ENCODE data around the gene THRB. TPM values are rescaled to one million over a fixed set of nuclear protein-coding genes. Genes with fewer than 3 reads are reported as not detected.
"Not testable (repeated sequence)": the region's sequence is repeated elsewhere in the genome, so short reads cannot be mapped to it uniquely, and the experiment has no call there.

The THRB gene
- total RNA-seq, 8 experiments from 2014 or later, result 0.42 to 26.4 (median 3.3) TPM

GRCh38 chr3:24400450-24400849, 94.2 kb downstream of the THRB start:
- Histone ChIP-seq H3K4me3 (no peak overlapping the region), H3K4me1 (replicated peaks in 1 of 2) (peaks cover 0 to 9% of the 10 kb centered on the region in 2 donors), H3K27ac (no peak overlapping the region)
- no peak for ATAC-seq (replicated peaks in 6 of 8)
- whole genome bisulfite sequencing, 10 experiments, result 25 to 100% (median 77%) methylated on average over 1 to 4 of the region's 4 CpGs
- in situ Hi-C loops (cut with MboI; ENCODE audit: low pct_unique_long_range_greater_than_20kb in 2 of 9, low sequenced_read_pairs in 9 of 9, unreplicated experiment in 9 of 9), result no loop called here

- no peak for ATAC-seq (replicated peaks in 6 of 8)
- H3K27ac ChIP-seq, result no peak overlapping the region
- WGBS, 10 experiments, result 11 to 94% (median 73%) methylated on average over 1 to 2 of the region's 2 CpGs; no CpG with 5 or more reads in 2 of the 10 experiments
- no peak overlapping the region for H3K4me3 ChIP-seq
- in situ Hi-C loops (cut with MboI; ENCODE audit: low pct_unique_long_range_greater_than_20kb in 2 of 9, low sequenced_read_pairs in 9 of 9, unreplicated experiment in 9 of 9), result no loop called here
- H3K4me1 ChIP-seq (replicated peaks in 1 of 2), result peaks cover 0 to 9% of the 10 kb centered on the region in 2 donors
Measured at GRCh38 chr3:24400015-24400414, 94.6 kb downstream of the THRB start.

- in situ Hi-C loops (cut with MboI; ENCODE audit: low pct_unique_long_range_greater_than_20kb in 2 of 9, low sequenced_read_pairs in 9 of 9, unreplicated experiment in 9 of 9), result no loop called here
- ATAC-seq (replicated peaks in 6 of 8), result no peak
- Histone ChIP-seq H3K4me1 (replicated peaks in 1 of 2) (peaks cover 0 to 9% of the 10 kb centered on the region in 2 donors), H3K4me3 (no peak overlapping the region), H3K27ac (no peak overlapping the region)
- WGBS, 10 experiments, result 61 to 100% (median 92%) methylated on average over 1 to 3 of the region's 3 CpGs
Measured at GRCh38 chr3:24399614-24400013, 95.0 kb downstream of the THRB start.

GRCh38 chr3:24398712-24399111, 95.9 kb downstream of the THRB start:
- in situ Hi-C loops (cut with MboI; ENCODE audit: low pct_unique_long_range_greater_than_20kb in 2 of 9, low sequenced_read_pairs in 9 of 9, unreplicated experiment in 9 of 9); H3K27ac ChIP-seq; H3K4me3 ChIP-seq; ATAC-seq (replicated peaks in 6 of 8); H3K4me1 ChIP-seq (replicated peaks in 1 of 2): not testable (repeated sequence)
- WGBS, 10 experiments, result no CpG with 5 or more reads among the region's 5 CpGs

GRCh38 chr3:24396338-24396737, 98.3 kb downstream of the THRB start:
- in situ Hi-C loops (cut with MboI; ENCODE audit: low pct_unique_long_range_greater_than_20kb in 2 of 9, low sequenced_read_pairs in 9 of 9, unreplicated experiment in 9 of 9), result no loop called here
- no peak for ATAC-seq (replicated peaks in 6 of 8)
- peaks cover 0 to 5% of the 10 kb centered on the region in 2 donors for H3K4me1 ChIP-seq (replicated peaks in 1 of 2)
- no peak overlapping the region for H3K27ac ChIP-seq
- no peak overlapping the region for H3K4me3 ChIP-seq
- WGBS, 10 experiments, result 0 to 100% (median 64%) methylated on average over 1 to 4 of the region's 4 CpGs; no CpG with 5 or more reads in 1 of the 10 experiments

- no peak for ATAC-seq (replicated peaks in 6 of 8)
- WGBS, 10 experiments, result 33 to 100% (median 80%) methylated on average over 1 to 2 of the region's 2 CpGs; no CpG with 5 or more reads in 3 of the 10 experiments
- no peak overlapping the region for H3K4me3 ChIP-seq
- in situ Hi-C loops (cut with MboI; ENCODE audit: low pct_unique_long_range_greater_than_20kb in 2 of 9, low sequenced_read_pairs in 9 of 9, unreplicated experiment in 9 of 9), result no loop called here
- no peak overlapping the region for H3K27ac ChIP-seq
- no peaks in the 10 kb centered on the region for H3K4me1 ChIP-seq (replicated peaks in 1 of 2)
Measured at GRCh38 chr3:24394754-24395153, 99.9 kb downstream of the THRB start.

- Histone ChIP-seq H3K4me3 (no peak overlapping the region), H3K27ac (no peak overlapping the region), H3K4me1 (replicated peaks in 1 of 2) (no peaks in the 10 kb centered on the region)
- 0 to 75% (median 59%) methylated on average over 1 to 3 of the region's 3 CpGs for WGBS, 10 experiments
- in situ Hi-C loops (cut with MboI; ENCODE audit: low pct_unique_long_range_greater_than_20kb in 2 of 9, low sequenced_read_pairs in 9 of 9, unreplicated experiment in 9 of 9), result no loop called here
- ATAC-seq (replicated peaks in 6 of 8), result no peak
Measured at GRCh38 chr3:24393316-24393715, 101.3 kb downstream of the THRB start.

- ATAC-seq (replicated peaks in 6 of 8), result no peak
- no peak overlapping the region for H3K4me3 ChIP-seq
- H3K27ac ChIP-seq, result no peak overlapping the region
- no peaks in the 10 kb centered on the region for H3K4me1 ChIP-seq (replicated peaks in 1 of 2)
- WGBS, 10 experiments, result 87 to 100% (median 100%) methylated on average over 1 to 3 of the region's 3 CpGs; no CpG with 5 or more reads in 2 of the 10 experiments
- in situ Hi-C loops (cut with MboI; ENCODE audit: low pct_unique_long_range_greater_than_20kb in 2 of 9, low sequenced_read_pairs in 9 of 9, unreplicated experiment in 9 of 9), result no loop called here
Measured at GRCh38 chr3:24390169-24391130, 104.2 kb downstream of the THRB start.

GRCh38 chr3:24389108-24390090, 105.3 kb downstream of the THRB start:
- ATAC-seq (replicated peaks in 6 of 8), result no peak
- Histone ChIP-seq H3K4me3 (no peak overlapping the region), H3K4me1 (replicated peaks in 1 of 2) (no peaks in the 10 kb centered on the region), H3K27ac (no peak overlapping the region)
- WGBS, 10 experiments, result 46 to 84% (median 75%) methylated on average over 1 to 6 of the region's 6 CpGs
- in situ Hi-C loops (cut with MboI; ENCODE audit: low pct_unique_long_range_greater_than_20kb in 2 of 9, low sequenced_read_pairs in 9 of 9, unreplicated experiment in 9 of 9), result no loop called here

GRCh38 chr3:24388611-24389010, 106.0 kb downstream of the THRB start:
- ATAC-seq (replicated peaks in 6 of 8), result no peak
- Histone ChIP-seq H3K4me1 (replicated peaks in 1 of 2) (no peaks in the 10 kb centered on the region), H3K27ac (no peak overlapping the region), H3K4me3 (no peak overlapping the region)
- in situ Hi-C loops (cut with MboI; ENCODE audit: low pct_unique_long_range_greater_than_20kb in 2 of 9, low sequenced_read_pairs in 9 of 9, unreplicated experiment in 9 of 9), result no loop called here

- in situ Hi-C loops (cut with MboI; ENCODE audit: low pct_unique_long_range_greater_than_20kb in 2 of 9, low sequenced_read_pairs in 9 of 9, unreplicated experiment in 9 of 9), result no loop called here
- ATAC-seq (replicated peaks in 6 of 8), result no peak
- WGBS, 10 experiments, result 80 to 100% (median 83%) methylated on average over 1 to 3 of the region's 3 CpGs; no CpG with 5 or more reads in 3 of the 10 experiments
- no peaks in the 10 kb centered on the region for H3K4me1 ChIP-seq (replicated peaks in 1 of 2)
- H3K4me3 ChIP-seq, result no peak overlapping the region
- no peak overlapping the region for H3K27ac ChIP-seq
Measured at GRCh38 chr3:24388159-24388558, 106.5 kb downstream of the THRB start.

- Histone ChIP-seq H3K27ac (no peak overlapping the region), H3K4me3 (no peak overlapping the region), H3K4me1 (replicated peaks in 1 of 2) (no peaks in the 10 kb centered on the region)
- in situ Hi-C loops (cut with MboI; ENCODE audit: low pct_unique_long_range_greater_than_20kb in 2 of 9, low sequenced_read_pairs in 9 of 9, unreplicated experiment in 9 of 9), result no loop called here
- 20 to 100% (median 93%) methylated on average over 1 of the region's 1 CpG; no CpG with 5 or more reads in 4 of the 10 experiments for WGBS, 10 experiments
- peak in 2 of 8 experiments; percentile 31 to 48 for ATAC-seq (replicated peaks in 6 of 8)
Measured at GRCh38 chr3:24387493-24387892, 107.2 kb downstream of the THRB start.

- no peaks in the 10 kb centered on the region for H3K4me1 ChIP-seq (replicated peaks in 1 of 2)
- peak in 3 of 8 experiments; percentile 30 to 62 (median 61) for ATAC-seq (replicated peaks in 6 of 8)
- no peak overlapping the region for H3K27ac ChIP-seq
- in situ Hi-C loops (cut with MboI; ENCODE audit: low pct_unique_long_range_greater_than_20kb in 2 of 9, low sequenced_read_pairs in 9 of 9, unreplicated experiment in 9 of 9), result no loop called here
- no peak overlapping the region for H3K4me3 ChIP-seq
Measured at GRCh38 chr3:24387000-24387399, 107.7 kb downstream of the THRB start.
